Activated naive CD4-positive, alpha-beta T cell treated with anti-CD3 and anti-CD28 coated beads for 36 hours (primary cell): Measurements from ENCODE around the gene BTNL2. TPM values are rescaled to one million over a fixed set of nuclear protein-coding genes. Genes with fewer than 3 reads are reported as not detected.

Experiments used
- CTCF ChIA-PET: fragments of 350-600 bp; sonication (Branson Sonifier 250); formaldehyde crosslinking; loops from one replicate; lab custom pipeline; 2021; ENCODE audit warnings: antibody characterized with exemption; lab: Charles Lee
- DNase-seq: peaks from one replicate; pipeline ENCODE4 v3.0.0-alpha.2; 2020
- H3K27ac Mint-ChIP-seq: one replicate; pipeline ENCODE4 v1.8.0; 2021; ENCODE audit warnings: mild to moderate bottlenecking, mixed read lengths
- H3K27me3 Mint-ChIP-seq: one replicate; pipeline ENCODE4 v1.8.0; 2021; ENCODE audit warnings: low read depth, mixed read lengths
- H3K36me3 Mint-ChIP-seq: one replicate; pipeline ENCODE4 v1.8.0; 2021; ENCODE audit warnings: low read depth, mixed read lengths
- H3K4me1 Mint-ChIP-seq: one replicate; pipeline ENCODE4 v1.8.0; 2021; ENCODE audit warnings: low read depth, mixed read lengths
- H3K4me3 Mint-ChIP-seq: one replicate; pipeline ENCODE4 v1.8.0; 2021; ENCODE audit warnings: mild to moderate bottlenecking, moderate library complexity, mixed read lengths
- H3K9me3 Mint-ChIP-seq: one replicate; pipeline ENCODE4 v1.8.0; 2021; ENCODE audit warnings: mixed read lengths
- intact Hi-C: fragments of 100-400 bp; cut with micrococcal nuclease; formaldehyde crosslinking; loops from one replicate; pipeline ENCODE4 v1.15.1; 2023
- total RNA-seq, 2 experiments: library from RNA; stranded (reverse); gene quantifications; one replicate each; pipeline ENCODE4 v1.2.3, GENCODE V29; 2021

The BTNL2 gene
- total RNA-seq, 2 experiments from 2014 or later: not detected

DNA sequence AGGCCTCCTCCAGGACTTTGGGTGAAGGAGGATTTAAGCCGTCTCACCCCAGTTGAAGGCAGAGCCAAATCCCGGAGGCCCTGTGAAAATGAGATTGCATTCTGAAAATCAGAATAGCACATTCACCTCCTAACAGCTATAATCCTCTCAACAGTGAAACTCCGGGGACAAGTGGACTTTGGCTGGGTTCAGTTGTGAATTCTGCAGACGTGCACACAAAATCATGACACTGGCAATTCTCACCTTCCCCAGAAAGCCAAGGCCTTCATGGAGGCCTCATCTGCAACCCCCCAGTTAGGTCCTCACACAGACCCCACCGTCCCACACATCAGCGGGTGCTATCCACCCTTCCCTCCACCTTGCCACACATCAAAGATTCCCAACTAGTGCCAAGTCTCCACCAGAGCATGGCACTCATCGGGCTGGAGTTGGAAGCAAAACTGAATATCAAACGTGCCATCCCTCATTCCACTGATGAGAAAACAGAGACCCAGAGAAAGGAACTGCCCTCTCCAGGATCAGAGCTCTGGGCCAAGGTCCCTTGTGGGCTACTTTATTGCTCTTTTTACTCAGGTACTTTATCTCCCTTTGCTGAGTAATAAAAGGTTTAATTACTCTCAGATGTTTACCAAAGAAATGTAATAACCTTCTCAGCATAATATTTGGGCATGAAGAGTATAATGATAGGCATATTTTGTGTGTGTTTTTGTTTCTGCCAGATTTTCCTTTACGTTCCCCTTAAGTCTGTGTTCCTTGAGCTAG lies 4.8 kb upstream of the BTNL2 start:
- DNase-seq: no peak
- intact Hi-C loops: no loop called here
- Mint-ChIP-seq H3K36me3 (no peaks in the 10 kb centered on the region), H3K4me1 (peaks cover 2% of the 10 kb centered on the region), H3K27ac (no peak overlapping the region), H3K4me3 (no peak overlapping the region), H3K9me3 (no peaks in the 10 kb centered on the region), H3K27me3 (peaks cover 25% of the 10 kb centered on the region)
- CTCF ChIA-PET: interaction anchor here (1.0 to 4.4 kb wide), 5 partner anchors 10 to 291 kb away, joined by 3 to 48 read pairs (median 4); no protein-coding TSS in a partner anchor

- Mint-ChIP-seq H3K36me3 (no peaks in the 10 kb centered on the region), H3K4me1 (peaks cover 2% of the 10 kb centered on the region), H3K27me3 (peaks cover 26% of the 10 kb centered on the region), H3K4me3 (no peak overlapping the region), H3K9me3 (no peaks in the 10 kb centered on the region), H3K27ac (no peak overlapping the region)
- DNase-seq: no peak
- CTCF ChIA-PET: interaction anchor here (1.0 to 1.6 kb wide), 4 partner anchors 10 to 457 kb away, joined by 4 to 5 read pairs (median 4); no protein-coding TSS in a partner anchor
- intact Hi-C loops: no loop called here
These were observed 3.9 kb upstream of the BTNL2 start for GRCh38 chr6:32410906-32411305.

- H3K27me3 Mint-ChIP-seq: peaks cover 17% of the 10 kb centered on the region
These were observed 784 bp downstream of the BTNL2 start for GRCh38 chr6:32406197-32406596.

GRCh38 chr6:32405656-32406055 lies 1.3 kb downstream of the BTNL2 start:
- Mint-ChIP-seq H3K27me3 (peaks cover 17% of the 10 kb centered on the region), H3K36me3 (no peaks in the 10 kb centered on the region), H3K4me1 (no peaks in the 10 kb centered on the region), H3K9me3 (no peaks in the 10 kb centered on the region), H3K27ac (no peak overlapping the region), H3K4me3 (no peak overlapping the region)
- CTCF ChIA-PET: interaction anchor here (1.0 kb wide), 1 partner anchor 286 kb away, joined by 3 read pairs; no protein-coding TSS in a partner anchor
- DNase-seq: no peak
- intact Hi-C loops: no loop called here

More at GRCh38 chr6:32406197-32406596, 784 bp downstream of the BTNL2 start:
- DNase-seq: no peak
- Mint-ChIP-seq H3K36me3 (no peaks in the 10 kb centered on the region), H3K9me3 (no peaks in the 10 kb centered on the region), H3K4me1 (no peaks in the 10 kb centered on the region), H3K27ac (no peak overlapping the region), H3K4me3 (no peak overlapping the region)
- intact Hi-C loops: no loop called here
- CTCF ChIA-PET: interaction anchor here (0.7 to 1.0 kb wide), 3 partner anchors 158 to 368 kb away, joined by 3 read pairs; no protein-coding TSS in a partner anchor

DNA sequence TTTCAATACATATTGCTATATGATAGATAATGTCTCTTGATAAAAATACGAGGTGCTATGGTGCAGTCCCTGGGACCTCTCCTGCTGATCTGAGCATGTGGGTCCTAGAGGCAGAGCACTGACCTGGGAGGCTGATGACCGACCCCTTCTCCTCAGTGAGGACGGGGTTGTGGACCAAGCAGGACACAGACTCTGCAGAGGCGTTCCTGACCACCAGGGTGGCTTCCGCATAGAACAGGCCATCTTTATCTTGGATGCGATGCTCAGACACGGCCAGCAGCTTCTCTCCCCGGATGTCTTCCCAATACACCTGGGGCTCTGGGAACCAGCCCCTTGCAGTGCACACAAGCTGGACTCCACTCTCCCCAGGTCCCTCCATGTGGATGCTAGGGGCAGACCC lies 4.2 kb downstream of the BTNL2 start:
- CTCF ChIA-PET: interaction anchor here (2.3 to 2.5 kb wide), 2 partner anchors 11 to 157 kb away, joined by 7 to 11 read pairs; no protein-coding TSS in a partner anchor
- no peak overlapping the region for H3K27ac Mint-ChIP-seq
- H3K4me1 Mint-ChIP-seq: no peaks in the 10 kb centered on the region
- H3K4me3 Mint-ChIP-seq: no peak overlapping the region
- intact Hi-C loops: no loop called here
- no peaks in the 10 kb centered on the region for H3K36me3 Mint-ChIP-seq
- H3K27me3 Mint-ChIP-seq: peaks cover 17% of the 10 kb centered on the region
- no peak for DNase-seq
- H3K9me3 Mint-ChIP-seq: no peaks in the 10 kb centered on the region

DNA sequence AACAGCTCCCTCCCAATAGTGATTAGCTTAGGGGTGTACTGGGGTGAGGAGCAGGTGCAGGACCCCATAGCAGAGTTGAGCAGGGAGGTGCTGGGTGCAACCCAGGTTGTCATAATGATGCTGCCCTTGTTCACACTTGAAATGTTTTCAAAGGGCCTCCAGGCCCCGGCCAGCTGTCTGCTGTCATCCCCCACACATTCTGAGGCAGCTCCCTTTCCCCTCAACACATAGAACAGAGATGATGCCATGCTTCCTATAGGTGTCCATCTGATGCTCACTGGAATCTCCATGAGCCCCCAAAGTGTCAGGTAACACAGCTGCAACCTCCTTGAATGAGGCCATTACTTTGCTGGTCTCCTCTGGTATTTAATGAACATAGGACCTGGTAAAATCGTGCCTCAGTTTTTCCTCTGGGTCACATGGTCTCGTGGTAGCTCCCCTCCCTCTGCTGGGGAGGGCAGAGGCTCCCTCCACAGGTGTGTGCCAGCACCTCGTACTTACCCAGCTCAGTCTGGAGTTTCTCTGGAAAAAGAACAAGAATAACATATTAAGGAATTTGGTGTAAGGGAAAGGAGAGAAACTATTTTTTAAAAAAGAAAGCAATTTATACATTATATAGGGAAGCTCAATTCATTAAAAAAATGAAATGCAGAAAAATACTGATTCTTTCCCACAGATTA lies 5.6 kb downstream of the BTNL2 start:
- intact Hi-C loops: no loop called here
- H3K4me3 Mint-ChIP-seq: no peak overlapping the region
- no peak for DNase-seq
- peaks cover 3% of the 10 kb centered on the region for H3K4me1 Mint-ChIP-seq
- H3K27ac Mint-ChIP-seq: no peak overlapping the region
- no peaks in the 10 kb centered on the region for H3K36me3 Mint-ChIP-seq
- H3K27me3 Mint-ChIP-seq: peaks cover 17% of the 10 kb centered on the region
- CTCF ChIA-PET: interaction anchor here (0.6 to 2.5 kb wide), 5 partner anchors 9 to 400 kb away, joined by 3 to 8 read pairs (median 5); no protein-coding TSS in a partner anchor
- H3K9me3 Mint-ChIP-seq: no peaks in the 10 kb centered on the region

GRCh38 chr6:32397252-32397920 lies 9.6 kb downstream of the BTNL2 start:
- Mint-ChIP-seq H3K9me3 (no peaks in the 10 kb centered on the region), H3K27ac (no peak overlapping the region), H3K36me3 (no peaks in the 10 kb centered on the region), H3K4me3 (no peak overlapping the region), H3K4me1 (peaks cover 6% of the 10 kb centered on the region), H3K27me3 (peaks cover 14% of the 10 kb centered on the region)
- no peak for DNase-seq
- intact Hi-C loops: no loop called here
- CTCF ChIA-PET: interaction anchor here (0.6 kb wide), 1 partner anchor 295 kb away, joined by 4 read pairs; no protein-coding TSS in a partner anchor

DNA sequence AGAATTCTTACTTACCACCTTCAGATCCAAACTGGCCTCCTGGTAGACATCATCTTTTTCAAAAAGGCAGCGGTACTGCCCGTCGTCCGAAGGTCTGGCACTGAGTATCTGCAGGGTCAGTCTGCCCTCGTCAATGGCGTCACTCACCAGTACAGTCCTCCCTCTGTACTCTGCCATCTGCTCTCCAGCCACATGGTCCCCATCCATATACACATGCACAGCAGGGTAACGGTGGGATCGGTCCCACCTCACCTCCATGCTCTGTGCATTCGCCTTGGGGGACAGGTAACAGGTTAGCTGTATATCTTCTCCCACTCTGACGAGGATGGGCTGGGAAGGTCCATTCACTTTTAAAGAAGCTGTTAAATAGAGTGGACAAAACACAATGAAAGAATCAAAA lies 11.0 kb downstream of the BTNL2 start:
- Mint-ChIP-seq H3K27me3 (peaks cover 14% of the 10 kb centered on the region), H3K9me3 (no peaks in the 10 kb centered on the region), H3K4me3 (no peak overlapping the region), H3K27ac (no peak overlapping the region), H3K36me3 (no peaks in the 10 kb centered on the region), H3K4me1 (peaks cover 6% of the 10 kb centered on the region)
- CTCF ChIA-PET: no interaction called here
- no peak for DNase-seq
- intact Hi-C loops: no loop called here

- no peaks in the 10 kb centered on the region for H3K36me3 Mint-ChIP-seq
- no peaks in the 10 kb centered on the region for H3K9me3 Mint-ChIP-seq
- CTCF ChIA-PET: interaction anchor here (0.8 kb wide), 1 partner anchor 19 kb away, joined by 3 read pairs; no protein-coding TSS in a partner anchor
- intact Hi-C loops: no loop called here
- no peak for DNase-seq
- peaks cover 17% of the 10 kb centered on the region for H3K27me3 Mint-ChIP-seq
- no peak overlapping the region for H3K4me3 Mint-ChIP-seq
- H3K4me1 Mint-ChIP-seq: peaks cover 6% of the 10 kb centered on the region
- H3K27ac Mint-ChIP-seq: no peak overlapping the region
These were observed 13.1 kb downstream of the BTNL2 start for GRCh38 chr6:32393665-32394420.

DNA sequence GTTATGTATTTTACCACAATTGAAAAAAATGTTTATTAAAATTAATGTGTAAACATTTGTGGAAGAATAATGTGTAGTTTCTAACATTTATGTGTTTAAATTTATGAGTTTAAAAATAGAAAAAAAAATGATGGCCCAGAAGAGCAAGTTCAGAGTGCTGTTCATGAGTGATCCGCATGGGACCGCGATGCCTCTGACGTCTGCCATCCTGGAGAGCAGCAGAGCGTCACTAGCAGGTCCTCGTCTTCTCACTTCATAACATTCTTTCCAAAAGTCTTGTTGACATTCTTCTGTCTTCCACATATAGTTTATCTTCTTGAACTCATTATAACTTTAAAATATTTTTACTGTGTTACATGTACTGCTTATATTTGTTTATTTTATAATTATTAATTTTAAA lies 15.5 kb downstream of the BTNL2 start:
- Mint-ChIP-seq H3K4me3 (no peak overlapping the region), H3K27ac (no peak overlapping the region), H3K27me3 (peaks cover 22% of the 10 kb centered on the region), H3K4me1 (peaks cover 3% of the 10 kb centered on the region), H3K9me3 (no peaks in the 10 kb centered on the region), H3K36me3 (no peaks in the 10 kb centered on the region)
- intact Hi-C loops: no loop called here
- no peak for DNase-seq
- CTCF ChIA-PET: no interaction called here

GRCh38 chr6:32387589-32388340 lies 19.2 kb downstream of the BTNL2 start:
- no peak overlapping the region for H3K27ac Mint-ChIP-seq
- H3K9me3 Mint-ChIP-seq: no peaks in the 10 kb centered on the region

More at GRCh38 chr6:32387589-32388340, 19.2 kb downstream of the BTNL2 start:
- CTCF ChIA-PET: interaction anchor here (0.6 kb wide), 1 partner anchor 327 kb away, joined by 3 read pairs; no protein-coding TSS in a partner anchor
- intact Hi-C loops: no loop called here
- H3K4me1 Mint-ChIP-seq: no peaks in the 10 kb centered on the region
- DNase-seq: no peak
- H3K36me3 Mint-ChIP-seq: no peaks in the 10 kb centered on the region
- H3K4me3 Mint-ChIP-seq: no peak overlapping the region
- H3K27me3 Mint-ChIP-seq: peaks cover 14% of the 10 kb centered on the region
